Calu3 (cell line): Measurements from ENCODE around the gene ZC3H13. TPM values are rescaled to one million over a fixed set of nuclear protein-coding genes. Genes with fewer than 3 reads are reported as not detected.

Experiments used
- BruUV-seq: library from RNA; stranded (reverse); fragments of 400-500 nt; replicated peaks from 2 replicates; lab custom pipeline; 2021; lab: Mats Ljungman, UMichigan
- CTCF ChIA-PET: fragments of 300-600 bp; sonication (Branson Sonifier 250); formaldehyde crosslinking; loops from one replicate; lab custom pipeline; 2022; ENCODE audit warnings: antibody characterized with exemption; lab: Charles Lee
- DNase-seq: peaks from one replicate; pipeline ENCODE4 v3.0.0; 2022
- H3K27ac Mint-ChIP-seq: one replicate; pipeline ENCODE4 v1.8.0; 2022; ENCODE audit warnings: mixed read lengths; ENCODE audit not compliant: unreplicated experiment
- H3K27me3 Mint-ChIP-seq: one replicate; pipeline ENCODE4 v1.8.0; 2022; ENCODE audit warnings: mixed read lengths; ENCODE audit not compliant: unreplicated experiment
- H3K36me3 Mint-ChIP-seq: one replicate; pipeline ENCODE4 v1.8.0; 2022; ENCODE audit warnings: mild to moderate bottlenecking, moderate library complexity, mixed read lengths; ENCODE audit not compliant: insufficient read depth, unreplicated experiment
- H3K4me1 Mint-ChIP-seq: one replicate; pipeline ENCODE4 v1.8.0; 2022; ENCODE audit warnings: mild to moderate bottlenecking, low read depth, mixed read lengths; ENCODE audit not compliant: unreplicated experiment
- H3K4me3 Mint-ChIP-seq: one replicate; pipeline ENCODE4 v1.8.0; 2022; ENCODE audit warnings: mild to moderate bottlenecking, low read depth, moderate library complexity, mixed read lengths; ENCODE audit not compliant: unreplicated experiment
- H3K9me3 Mint-ChIP-seq: one replicate; pipeline ENCODE4 v1.8.0; 2022; ENCODE audit warnings: low read depth, mixed read lengths; ENCODE audit not compliant: unreplicated experiment
- intact Hi-C: fragments of 100-400 bp; cut with micrococcal nuclease; formaldehyde crosslinking; loops from one replicate; pipeline ENCODE4 v1.10.0; 2022; ENCODE audit not compliant: unreplicated experiment
- total RNA-seq: library from RNA; stranded (reverse); gene quantifications from 2 replicates; pipeline ENCODE4 v1.2.3, GENCODE V29; 2022
- TF ChIP-seq, protein P1 (sequence below): fragments of 200-600 bp; IDR thresholded peaks from one replicate; pipeline ENCODE4 v1.8.0; 2022; ENCODE audit warnings: antibody characterized with exemption; ENCODE audit not compliant: unreplicated experiment

Gene ZC3H13
- total RNA-seq, 1 experiment from 2014 or later: 28.5 TPM

DNA sequence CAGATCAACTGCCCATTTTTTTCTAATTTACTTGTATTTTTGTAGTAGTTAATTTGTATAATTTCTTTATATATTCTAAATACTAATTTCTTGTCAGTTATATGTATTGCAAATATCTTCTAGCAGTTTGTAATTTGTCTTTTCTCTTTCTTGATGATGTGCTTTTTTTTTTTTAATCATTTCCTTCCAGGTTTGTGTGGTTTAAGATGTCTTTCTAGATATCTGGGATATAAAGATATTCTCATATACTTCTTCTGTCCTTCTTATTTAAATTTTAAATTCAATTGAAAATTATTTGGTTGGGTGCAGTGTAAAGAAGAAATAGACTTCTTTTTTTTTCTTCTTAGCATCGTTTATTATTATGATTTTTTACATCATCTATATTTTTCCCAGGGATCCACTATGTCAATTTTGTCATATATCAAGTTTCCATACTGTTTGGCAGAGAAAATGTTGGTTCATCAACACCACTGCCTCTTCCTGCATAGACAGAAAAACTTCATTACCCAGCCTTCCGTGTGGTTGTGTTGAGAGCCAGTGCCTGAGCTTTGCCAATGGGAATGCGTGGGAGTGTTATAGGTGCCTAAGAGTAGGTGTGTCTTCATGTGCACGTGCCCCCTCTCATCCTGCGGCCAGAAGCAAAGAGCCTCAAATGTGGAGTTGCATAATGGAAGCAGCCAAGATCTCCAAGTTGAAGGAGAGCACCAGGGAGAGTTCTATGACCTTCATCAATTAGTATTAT is 36.4 kb upstream of the ZC3H13 start:
- CTCF ChIA-PET: no interaction called here
- Mint-ChIP-seq H3K27me3 (peaks cover 20% of the 10 kb centered on the region), H3K4me3 (no peak overlapping the region), H3K27ac (no peak overlapping the region), H3K4me1 (no peaks in the 10 kb centered on the region), H3K36me3 (no peaks in the 10 kb centered on the region), H3K9me3 (no peaks in the 10 kb centered on the region)
- no peak for DNase-seq
- TF ChIP-seq, protein P1, sequence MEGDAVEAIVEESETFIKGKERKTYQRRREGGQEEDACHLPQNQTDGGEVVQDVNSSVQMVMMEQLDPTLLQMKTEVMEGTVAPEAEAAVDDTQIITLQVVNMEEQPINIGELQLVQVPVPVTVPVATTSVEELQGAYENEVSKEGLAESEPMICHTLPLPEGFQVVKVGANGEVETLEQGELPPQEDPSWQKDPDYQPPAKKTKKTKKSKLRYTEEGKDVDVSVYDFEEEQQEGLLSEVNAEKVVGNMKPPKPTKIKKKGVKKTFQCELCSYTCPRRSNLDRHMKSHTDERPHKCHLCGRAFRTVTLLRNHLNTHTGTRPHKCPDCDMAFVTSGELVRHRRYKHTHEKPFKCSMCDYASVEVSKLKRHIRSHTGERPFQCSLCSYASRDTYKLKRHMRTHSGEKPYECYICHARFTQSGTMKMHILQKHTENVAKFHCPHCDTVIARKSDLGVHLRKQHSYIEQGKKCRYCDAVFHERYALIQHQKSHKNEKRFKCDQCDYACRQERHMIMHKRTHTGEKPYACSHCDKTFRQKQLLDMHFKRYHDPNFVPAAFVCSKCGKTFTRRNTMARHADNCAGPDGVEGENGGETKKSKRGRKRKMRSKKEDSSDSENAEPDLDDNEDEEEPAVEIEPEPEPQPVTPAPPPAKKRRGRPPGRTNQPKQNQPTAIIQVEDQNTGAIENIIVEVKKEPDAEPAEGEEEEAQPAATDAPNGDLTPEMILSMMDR: no peak
- BruUV-seq: no TSS peak
- intact Hi-C loops: no loop called here

DNA sequence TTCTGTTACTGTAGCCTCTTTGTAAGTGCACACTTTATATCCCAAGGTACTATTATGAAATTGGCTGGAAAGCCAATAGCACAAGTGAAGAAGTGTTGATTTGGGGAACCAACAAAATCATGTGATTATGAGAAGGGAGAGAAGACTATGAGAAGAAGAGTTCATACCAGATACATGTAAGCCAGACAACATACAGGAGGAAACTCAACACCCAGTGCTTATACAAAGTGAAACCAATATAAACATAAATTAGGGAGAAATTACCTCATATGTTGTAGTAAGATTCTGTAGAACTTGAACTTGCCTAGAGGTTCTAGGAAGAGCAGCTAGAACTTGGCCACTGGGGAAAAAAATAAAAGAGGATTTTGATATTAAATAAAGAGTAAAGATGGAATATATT is 34.9 kb upstream of the ZC3H13 start:
- CTCF ChIA-PET: no interaction called here
- TF ChIP-seq, protein P1: no peak
- Mint-ChIP-seq H3K4me3 (no peak overlapping the region), H3K27me3 (peaks cover 7% of the 10 kb centered on the region), H3K4me1 (no peaks in the 10 kb centered on the region), H3K9me3 (no peaks in the 10 kb centered on the region), H3K36me3 (no peaks in the 10 kb centered on the region), H3K27ac (no peak overlapping the region)
- intact Hi-C loops: no loop called here
- DNase-seq: no peak
- no TSS peak for BruUV-seq

DNA sequence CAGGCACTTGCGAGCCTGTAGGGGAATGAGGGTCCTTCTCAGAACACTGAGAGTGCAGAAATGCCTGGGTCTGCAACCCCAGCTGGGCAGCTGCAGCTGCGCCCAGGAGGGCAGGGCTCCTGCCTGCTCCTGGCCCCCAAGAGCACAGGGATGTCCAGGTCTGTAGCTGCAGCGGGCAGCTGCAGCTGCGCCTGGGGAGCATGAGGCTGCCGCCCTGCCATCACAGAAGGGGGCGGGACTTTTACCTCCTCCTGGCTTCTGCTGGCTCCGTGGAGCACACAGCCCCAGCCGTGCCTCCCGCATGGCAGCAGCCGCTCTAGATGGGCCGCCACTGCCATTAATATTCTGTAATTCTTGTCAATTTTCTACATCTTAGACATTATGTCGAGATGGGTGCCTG is 34.4 kb upstream of the ZC3H13 start:
- Mint-ChIP-seq H3K4me1 (no peaks in the 10 kb centered on the region), H3K27me3 (peaks cover 2% of the 10 kb centered on the region), H3K9me3 (no peaks in the 10 kb centered on the region), H3K4me3 (no peak overlapping the region), H3K36me3 (no peaks in the 10 kb centered on the region), H3K27ac (no peak overlapping the region)
- no TSS peak for BruUV-seq
- TF ChIP-seq, protein P1: no peak
- no peak for DNase-seq
- intact Hi-C loops: no loop called here
- CTCF ChIA-PET: no interaction called here

DNA sequence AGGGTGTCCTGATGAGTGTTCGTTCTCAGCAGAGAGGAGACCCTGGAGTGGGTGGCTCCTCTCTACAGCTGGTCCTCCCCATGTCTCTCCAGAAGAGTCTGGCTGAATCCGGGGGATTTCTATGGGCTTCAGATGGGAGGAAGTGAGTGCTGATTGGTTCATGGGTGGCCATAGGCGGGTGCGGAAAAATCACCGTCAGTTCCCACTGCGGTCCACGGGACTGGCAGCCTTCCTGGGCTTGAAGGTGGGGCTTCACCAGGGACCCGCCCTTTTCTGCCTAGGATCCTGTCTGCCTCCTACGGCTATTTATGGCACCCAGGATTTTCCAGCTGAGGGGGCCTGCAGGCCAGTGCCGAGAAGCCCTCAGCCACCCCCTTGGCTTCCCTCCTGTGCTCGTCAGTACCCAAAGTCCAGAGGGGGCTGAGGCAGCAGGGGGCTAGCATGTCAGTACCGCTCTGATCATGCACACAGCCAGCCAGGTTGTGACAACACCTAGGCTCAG is 33.9 kb upstream of the ZC3H13 start:
- Mint-ChIP-seq H3K36me3 (no peaks in the 10 kb centered on the region), H3K27ac (no peak overlapping the region), H3K27me3 (no peaks in the 10 kb centered on the region), H3K4me1 (no peaks in the 10 kb centered on the region), H3K4me3 (no peak overlapping the region), H3K9me3 (no peaks in the 10 kb centered on the region)
- intact Hi-C loops: no loop called here
- no TSS peak for BruUV-seq
- DNase-seq: no peak
- TF ChIP-seq, protein P1: no peak
- CTCF ChIA-PET: no interaction called here
